SHP77 treated with DMSO at 0.1 percent for 48 hours (cell line): ENCODE results near the gene NECTIN4.
A peak's percentile ranks its signal among the peaks of the same experiment; 100 is the strongest.
"Not testable (repeated sequence)": the region's sequence is repeated elsewhere in the genome, so short reads cannot be mapped to it uniquely, and the experiment has no call there.

Experiments used
- DNase-seq: peaks from one replicate; lab custom pipeline; 2025; lab: John Stamatoyannopoulos, UW

Gene NECTIN4

GRCh38 chr1:161054232-161054631 is 35.1 kb downstream of the NECTIN4 start:
- DNase-seq = no peak

- DNase-seq = no peak
Measured at GRCh38 chr1:161052899-161053298, 36.5 kb downstream of the NECTIN4 start.

- no peak for DNase-seq
Measured at GRCh38 chr1:161051219-161051618, 38.1 kb downstream of the NECTIN4 start.

GRCh38 chr1:161048949-161049722 is 40.2 kb downstream of the NECTIN4 start:
- DNase-seq = no peak

- no peak for DNase-seq
Measured at GRCh38 chr1:161047436-161048420, 41.6 kb downstream of the NECTIN4 start.

GRCh38 chr1:161046605-161047228 is 42.6 kb downstream of the NECTIN4 start:
- DNase-seq = no peak

GRCh38 chr1:161045736-161046604 is 43.4 kb downstream of the NECTIN4 start, which contains the start of gene USF1:
Gene USF1, minus strand, starts transcription at chr1:161045977. Its CDS starts 2,702 bp downstream, at chr1:161043275.
- peak; percentile 97 for DNase-seq

- peak; percentile 69 for DNase-seq
Measured at GRCh38 chr1:161044908-161045735, 44.2 kb downstream of the NECTIN4 start.

- DNase-seq = no peak
Measured at GRCh38 chr1:161044535-161044907, 44.8 kb downstream of the NECTIN4 start.

GRCh38 chr1:161039546-161039945 is 49.8 kb downstream of the NECTIN4 start:
- DNase-seq = no peak

GRCh38 chr1:161039154-161039545 is 50.2 kb downstream of the NECTIN4 start:
- DNase-seq = no peak

GRCh38 chr1:161038523-161039153 is 50.7 kb downstream of the NECTIN4 start, which contains the start of gene TSTD1:
Gene TSTD1, minus strand, starts transcription at chr1:161038964. Its CDS starts 75 bp downstream, at chr1:161038889.
- DNase-seq = peak; percentile 62

- DNase-seq = no peak
Measured at GRCh38 chr1:161037661-161038522, 51.5 kb downstream of the NECTIN4 start.

- no peak for DNase-seq
Measured at GRCh38 chr1:161033751-161034150, 55.6 kb downstream of the NECTIN4 start.

GRCh38 chr1:161032409-161032808 is 56.9 kb downstream of the NECTIN4 start:
- DNase-seq = no peak

- DNase-seq = no peak
Measured at GRCh38 chr1:161031874-161032273, 57.5 kb downstream of the NECTIN4 start.

GRCh38 chr1:161029466-161029865 is 59.9 kb downstream of the NECTIN4 start:
- not testable (repeated sequence) for DNase-seq

- DNase-seq = not testable (repeated sequence)
Measured at GRCh38 chr1:161026954-161027353, 62.4 kb downstream of the NECTIN4 start.

GRCh38 chr1:161022432-161022831 is 66.9 kb downstream of the NECTIN4 start:
- DNase-seq = not testable (repeated sequence)
